ENCODE data around the gene CD274.

DNA sequence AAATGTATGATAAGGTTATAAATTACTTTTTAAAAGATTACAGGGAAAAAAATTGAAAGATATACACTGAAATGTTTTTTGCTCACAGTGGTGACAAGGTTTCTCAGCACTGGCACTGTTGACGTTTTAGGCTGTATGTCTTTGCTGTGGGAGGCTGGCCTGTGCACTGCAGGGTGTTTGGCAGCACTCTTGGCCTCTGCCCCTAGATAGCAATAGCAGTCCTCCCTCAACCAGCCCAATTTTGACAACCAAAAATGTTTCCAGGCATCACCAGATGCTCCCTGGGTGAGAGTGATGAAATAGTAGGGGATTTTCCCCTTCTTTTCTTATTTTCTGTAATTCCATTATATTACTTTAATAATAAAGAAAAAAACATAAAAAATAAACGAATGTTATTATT lies 3.3 kb downstream of the CD274 start:
- TF ChIP-seq, protein P1, sequence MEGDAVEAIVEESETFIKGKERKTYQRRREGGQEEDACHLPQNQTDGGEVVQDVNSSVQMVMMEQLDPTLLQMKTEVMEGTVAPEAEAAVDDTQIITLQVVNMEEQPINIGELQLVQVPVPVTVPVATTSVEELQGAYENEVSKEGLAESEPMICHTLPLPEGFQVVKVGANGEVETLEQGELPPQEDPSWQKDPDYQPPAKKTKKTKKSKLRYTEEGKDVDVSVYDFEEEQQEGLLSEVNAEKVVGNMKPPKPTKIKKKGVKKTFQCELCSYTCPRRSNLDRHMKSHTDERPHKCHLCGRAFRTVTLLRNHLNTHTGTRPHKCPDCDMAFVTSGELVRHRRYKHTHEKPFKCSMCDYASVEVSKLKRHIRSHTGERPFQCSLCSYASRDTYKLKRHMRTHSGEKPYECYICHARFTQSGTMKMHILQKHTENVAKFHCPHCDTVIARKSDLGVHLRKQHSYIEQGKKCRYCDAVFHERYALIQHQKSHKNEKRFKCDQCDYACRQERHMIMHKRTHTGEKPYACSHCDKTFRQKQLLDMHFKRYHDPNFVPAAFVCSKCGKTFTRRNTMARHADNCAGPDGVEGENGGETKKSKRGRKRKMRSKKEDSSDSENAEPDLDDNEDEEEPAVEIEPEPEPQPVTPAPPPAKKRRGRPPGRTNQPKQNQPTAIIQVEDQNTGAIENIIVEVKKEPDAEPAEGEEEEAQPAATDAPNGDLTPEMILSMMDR (IDR thresholded peaks at IDR 0.05; ENCODE audit: low read length): no peak
- TF ChIP-seq EZH2 (optimal IDR thresholded peaks at IDR 0.05; ENCODE audit: low read depth, low read length) (no peak), EZH2phosphoT487 (IDR thresholded peaks at IDR 0.05; ENCODE audit: low read length) (no peak)

All from MM.1S (cell line).